ENCODE results near the gene GMDS. TPM values are rescaled to one million over a fixed set of nuclear protein-coding genes. Genes with fewer than 3 reads are reported as not detected.

The GMDS gene
- polyA plus RNA-seq, 1 of the 3 experiments (the other 2 are of a cell fraction): 12.3 TPM

GRCh38 chr6:1841136-1841535 is 404.3 kb downstream of the GMDS start (continued):
- TF ChIP-seq, protein P1, sequence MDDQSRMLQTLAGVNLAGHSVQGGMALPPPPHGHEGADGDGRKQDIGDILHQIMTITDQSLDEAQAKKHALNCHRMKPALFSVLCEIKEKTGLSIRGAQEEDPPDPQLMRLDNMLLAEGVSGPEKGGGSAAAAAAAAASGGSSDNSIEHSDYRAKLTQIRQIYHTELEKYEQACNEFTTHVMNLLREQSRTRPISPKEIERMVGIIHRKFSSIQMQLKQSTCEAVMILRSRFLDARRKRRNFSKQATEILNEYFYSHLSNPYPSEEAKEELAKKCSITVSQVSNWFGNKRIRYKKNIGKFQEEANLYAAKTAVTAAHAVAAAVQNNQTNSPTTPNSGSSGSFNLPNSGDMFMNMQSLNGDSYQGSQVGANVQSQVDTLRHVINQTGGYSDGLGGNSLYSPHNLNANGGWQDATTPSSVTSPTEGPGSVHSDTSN (IDR thresholded peaks at IDR 0.05): no peak

- Histone ChIP-seq H3K27me3 (ENCODE audit: insufficient read depth) (no peaks in the 10 kb centered on the region), H2AFZ (ENCODE audit: low read depth) (no peak overlapping the region), H3K4me1 (ENCODE audit: control insufficient read depth in 1 of 2, insufficient read depth in 2 of 2, low read depth in 1 of 2, low read length in 1 of 2) (peaks cover 13 to 15% of the 10 kb centered on the region in 2 experiments; a peak in 3 of 4 replicates), H3K9ac (no peak overlapping the region), H3K79me2 (ENCODE audit: insufficient read depth) (no peaks in the 10 kb centered on the region), H3F3A (replicated peaks; ENCODE audit: insufficient read depth) (no peaks in the 10 kb centered on the region), H3K9me2 (no peaks in the 10 kb centered on the region), H3K4me2 (no peak overlapping the region), H4K20me1 (ENCODE audit: insufficient read depth) (no peaks in the 10 kb centered on the region), H3K4me3 (ENCODE audit: low read depth in 2 of 2, low read length in 1 of 2) (no peak overlapping the region), H3K27ac (ENCODE audit: low read depth in 2 of 2, low read length in 1 of 2) (no peak overlapping the region), H3K9me3 (no peaks in the 10 kb centered on the region), H3K36me3 (replicated peaks in 1 of 2; ENCODE audit: control insufficient read depth in 1 of 2, insufficient read depth in 2 of 2, low read length in 1 of 2) (no peaks in the 10 kb centered on the region)
- ChIA-PET POLR2A (no interaction called here), CTCF (no interaction called here)
- DNase-seq: no peak
- no peak for TF ChIP-seq NRF1 (IDR thresholded peaks at IDR 0.05; ENCODE audit: low read depth, low read length)
- TF ChIP-seq TAF1 (IDR thresholded peaks at IDR 0.05; ENCODE audit: borderline replicate concordance, low read depth, low read length): no peak
- TF ChIP-seq YY1 (IDR thresholded peaks at IDR 0.05; ENCODE audit: low read depth): no peak
- TF ChIP-seq, protein P2, sequence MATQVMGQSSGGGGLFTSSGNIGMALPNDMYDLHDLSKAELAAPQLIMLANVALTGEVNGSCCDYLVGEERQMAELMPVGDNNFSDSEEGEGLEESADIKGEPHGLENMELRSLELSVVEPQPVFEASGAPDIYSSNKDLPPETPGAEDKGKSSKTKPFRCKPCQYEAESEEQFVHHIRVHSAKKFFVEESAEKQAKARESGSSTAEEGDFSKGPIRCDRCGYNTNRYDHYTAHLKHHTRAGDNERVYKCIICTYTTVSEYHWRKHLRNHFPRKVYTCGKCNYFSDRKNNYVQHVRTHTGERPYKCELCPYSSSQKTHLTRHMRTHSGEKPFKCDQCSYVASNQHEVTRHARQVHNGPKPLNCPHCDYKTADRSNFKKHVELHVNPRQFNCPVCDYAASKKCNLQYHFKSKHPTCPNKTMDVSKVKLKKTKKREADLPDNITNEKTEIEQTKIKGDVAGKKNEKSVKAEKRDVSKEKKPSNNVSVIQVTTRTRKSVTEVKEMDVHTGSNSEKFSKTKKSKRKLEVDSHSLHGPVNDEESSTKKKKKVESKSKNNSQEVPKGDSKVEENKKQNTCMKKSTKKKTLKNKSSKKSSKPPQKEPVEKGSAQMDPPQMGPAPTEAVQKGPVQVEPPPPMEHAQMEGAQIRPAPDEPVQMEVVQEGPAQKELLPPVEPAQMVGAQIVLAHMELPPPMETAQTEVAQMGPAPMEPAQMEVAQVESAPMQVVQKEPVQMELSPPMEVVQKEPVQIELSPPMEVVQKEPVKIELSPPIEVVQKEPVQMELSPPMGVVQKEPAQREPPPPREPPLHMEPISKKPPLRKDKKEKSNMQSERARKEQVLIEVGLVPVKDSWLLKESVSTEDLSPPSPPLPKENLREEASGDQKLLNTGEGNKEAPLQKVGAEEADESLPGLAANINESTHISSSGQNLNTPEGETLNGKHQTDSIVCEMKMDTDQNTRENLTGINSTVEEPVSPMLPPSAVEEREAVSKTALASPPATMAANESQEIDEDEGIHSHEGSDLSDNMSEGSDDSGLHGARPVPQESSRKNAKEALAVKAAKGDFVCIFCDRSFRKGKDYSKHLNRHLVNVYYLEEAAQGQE (IDR thresholded peaks at IDR 0.05; ENCODE audit: low read depth, low read length): no peak
- 88% methylated on average over 13 of the region's 13 CpGs for WGBS (ENCODE audit: low lambda C conversion rate)
Observed at GRCh38 chr6:1840491-1841121, 404.8 kb downstream of the GMDS start.

- no peaks in the 10 kb centered on the region for H3K36me3 ChIP-seq (replicated peaks in 1 of 2; ENCODE audit: control insufficient read depth in 1 of 2, insufficient read depth in 2 of 2, low read length in 1 of 2)
- no peak overlapping the region for H3K27ac ChIP-seq (ENCODE audit: low read depth in 2 of 2, low read length in 1 of 2)
- H4K20me1 ChIP-seq (ENCODE audit: insufficient read depth): no peaks in the 10 kb centered on the region
- CTCF ChIA-PET: interaction anchor here (1.6 kb wide), 1 partner anchor 199 kb away, joined by 5 read pairs; no protein-coding TSS in a partner anchor
- no peaks in the 10 kb centered on the region for H3K79me2 ChIP-seq (ENCODE audit: insufficient read depth)
- POLR2A ChIA-PET: no interaction called here
- no peaks in the 10 kb centered on the region for H3F3A ChIP-seq (replicated peaks; ENCODE audit: insufficient read depth)
- TF ChIP-seq JUND (IDR thresholded peaks at IDR 0.05): no peak
- TF ChIP-seq, protein P3, sequence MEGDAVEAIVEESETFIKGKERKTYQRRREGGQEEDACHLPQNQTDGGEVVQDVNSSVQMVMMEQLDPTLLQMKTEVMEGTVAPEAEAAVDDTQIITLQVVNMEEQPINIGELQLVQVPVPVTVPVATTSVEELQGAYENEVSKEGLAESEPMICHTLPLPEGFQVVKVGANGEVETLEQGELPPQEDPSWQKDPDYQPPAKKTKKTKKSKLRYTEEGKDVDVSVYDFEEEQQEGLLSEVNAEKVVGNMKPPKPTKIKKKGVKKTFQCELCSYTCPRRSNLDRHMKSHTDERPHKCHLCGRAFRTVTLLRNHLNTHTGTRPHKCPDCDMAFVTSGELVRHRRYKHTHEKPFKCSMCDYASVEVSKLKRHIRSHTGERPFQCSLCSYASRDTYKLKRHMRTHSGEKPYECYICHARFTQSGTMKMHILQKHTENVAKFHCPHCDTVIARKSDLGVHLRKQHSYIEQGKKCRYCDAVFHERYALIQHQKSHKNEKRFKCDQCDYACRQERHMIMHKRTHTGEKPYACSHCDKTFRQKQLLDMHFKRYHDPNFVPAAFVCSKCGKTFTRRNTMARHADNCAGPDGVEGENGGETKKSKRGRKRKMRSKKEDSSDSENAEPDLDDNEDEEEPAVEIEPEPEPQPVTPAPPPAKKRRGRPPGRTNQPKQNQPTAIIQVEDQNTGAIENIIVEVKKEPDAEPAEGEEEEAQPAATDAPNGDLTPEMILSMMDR (IDR thresholded peaks at IDR 0.05): no peak
- H3K27me3 ChIP-seq (ENCODE audit: insufficient read depth): no peaks in the 10 kb centered on the region
- H3K4me2 ChIP-seq: no peak overlapping the region
- no peaks in the 10 kb centered on the region for H3K9me3 ChIP-seq
- no peak overlapping the region for H3K9ac ChIP-seq
- no peak overlapping the region for H2AFZ ChIP-seq (ENCODE audit: low read depth)
- H3K4me1 ChIP-seq (ENCODE audit: control insufficient read depth in 1 of 2, insufficient read depth in 2 of 2, low read depth in 1 of 2, low read length in 1 of 2): peaks cover 13 to 19% of the 10 kb centered on the region in 2 experiments; a peak in 3 of 4 replicates
- H3K4me3 ChIP-seq (ENCODE audit: low read depth in 2 of 2, low read length in 1 of 2): no peak overlapping the region
- no peak for DNase-seq
- no peaks in the 10 kb centered on the region for H3K9me2 ChIP-seq
Observed at GRCh38 chr6:1839361-1839760, 406.0 kb downstream of the GMDS start.

Data from SK-N-SH (cell line).